ENCODE measurements around the gene NCOA3.

Gene NCOA3

GRCh38 chr20:47623206-47623605 lies 121.5 kb downstream of the NCOA3 start:
- Histone ChIP-seq H3K27me3 (ENCODE audit: insufficient read depth, low read length) (no peaks in the 10 kb centered on the region), H3K9ac (ENCODE audit: low read depth, low read length) (no peak overlapping the region), H3K4me3 (ENCODE audit: low read length) (no peak overlapping the region), H3K36me3 (ENCODE audit: insufficient read depth, low read length) (peaks cover 41% of the 10 kb centered on the region), H3K9me3 (ENCODE audit: insufficient read depth, low read depth, low read length) (no peaks in the 10 kb centered on the region), H3K4me1 (ENCODE audit: insufficient read depth, low read length) (no peaks in the 10 kb centered on the region), H3K27ac (ENCODE audit: low read depth, low read length) (no peak overlapping the region)
- 96% methylated on average over 2 of the region's 2 CpGs for WGBS

- H3K36me3 ChIP-seq (ENCODE audit: insufficient read depth, low read length), result peaks cover 70% of the 10 kb centered on the region
- no peak overlapping the region for H3K27ac ChIP-seq (ENCODE audit: low read depth, low read length)
- no peaks in the 10 kb centered on the region for H3K4me1 ChIP-seq (ENCODE audit: insufficient read depth, low read length)
- WGBS, result 96% methylated on average over 4 of the region's 4 CpGs
- no peaks in the 10 kb centered on the region for H3K9me3 ChIP-seq (ENCODE audit: insufficient read depth, low read depth, low read length)
- no peaks in the 10 kb centered on the region for H3K27me3 ChIP-seq (ENCODE audit: insufficient read depth, low read length)
- H3K9ac ChIP-seq (ENCODE audit: low read depth, low read length), result no peak overlapping the region
- no peak overlapping the region for H3K4me3 ChIP-seq (ENCODE audit: low read length)
These were observed 125.9 kb downstream of the NCOA3 start for GRCh38 chr20:47627540-47627939.

GRCh38 chr20:47629907-47630306 lies 128.2 kb downstream of the NCOA3 start:
- Histone ChIP-seq H3K36me3 (ENCODE audit: insufficient read depth, low read length) (peaks cover 69% of the 10 kb centered on the region), H3K4me3 (ENCODE audit: low read length) (no peak overlapping the region), H3K27ac (ENCODE audit: low read depth, low read length) (no peak overlapping the region), H3K9me3 (ENCODE audit: insufficient read depth, low read depth, low read length) (no peaks in the 10 kb centered on the region), H3K9ac (ENCODE audit: low read depth, low read length) (no peak overlapping the region), H3K27me3 (ENCODE audit: insufficient read depth, low read length) (no peaks in the 10 kb centered on the region), H3K4me1 (ENCODE audit: insufficient read depth, low read length) (no peaks in the 10 kb centered on the region)
- 89% methylated on average over 2 of the region's 2 CpGs for WGBS

GRCh38 chr20:47631078-47631477 lies 129.4 kb downstream of the NCOA3 start:
- Histone ChIP-seq H3K27me3 (ENCODE audit: insufficient read depth, low read length) (no peaks in the 10 kb centered on the region), H3K36me3 (ENCODE audit: insufficient read depth, low read length) (peaks cover 73% of the 10 kb centered on the region), H3K4me1 (ENCODE audit: insufficient read depth, low read length) (no peaks in the 10 kb centered on the region), H3K9me3 (ENCODE audit: insufficient read depth, low read depth, low read length) (no peaks in the 10 kb centered on the region), H3K27ac (ENCODE audit: low read depth, low read length) (no peak overlapping the region), H3K9ac (ENCODE audit: low read depth, low read length) (no peak overlapping the region), H3K4me3 (ENCODE audit: low read length) (no peak overlapping the region)

GRCh38 chr20:47635256-47635655 lies 133.6 kb downstream of the NCOA3 start:
- peaks cover 79% of the 10 kb centered on the region for H3K36me3 ChIP-seq (ENCODE audit: insufficient read depth, low read length)
- 98% methylated on average over 4 of the region's 4 CpGs for WGBS
- no peak overlapping the region for H3K9ac ChIP-seq (ENCODE audit: low read depth, low read length)

GRCh38 chr20:47638851-47639250 lies 137.2 kb downstream of the NCOA3 start:
- Histone ChIP-seq H3K9ac (ENCODE audit: low read depth, low read length) (no peak overlapping the region), H3K36me3 (ENCODE audit: insufficient read depth, low read length) (peaks cover 91% of the 10 kb centered on the region)
- WGBS, result 98% methylated on average over 3 of the region's 4 CpGs

More at GRCh38 chr20:47635256-47635655, 133.6 kb downstream of the NCOA3 start:
- Histone ChIP-seq H3K27me3 (ENCODE audit: insufficient read depth, low read length) (no peaks in the 10 kb centered on the region), H3K27ac (ENCODE audit: low read depth, low read length) (no peak overlapping the region), H3K9me3 (ENCODE audit: insufficient read depth, low read depth, low read length) (no peaks in the 10 kb centered on the region), H3K4me1 (ENCODE audit: insufficient read depth, low read length) (no peaks in the 10 kb centered on the region), H3K4me3 (ENCODE audit: low read length) (no peak overlapping the region)

DNA sequence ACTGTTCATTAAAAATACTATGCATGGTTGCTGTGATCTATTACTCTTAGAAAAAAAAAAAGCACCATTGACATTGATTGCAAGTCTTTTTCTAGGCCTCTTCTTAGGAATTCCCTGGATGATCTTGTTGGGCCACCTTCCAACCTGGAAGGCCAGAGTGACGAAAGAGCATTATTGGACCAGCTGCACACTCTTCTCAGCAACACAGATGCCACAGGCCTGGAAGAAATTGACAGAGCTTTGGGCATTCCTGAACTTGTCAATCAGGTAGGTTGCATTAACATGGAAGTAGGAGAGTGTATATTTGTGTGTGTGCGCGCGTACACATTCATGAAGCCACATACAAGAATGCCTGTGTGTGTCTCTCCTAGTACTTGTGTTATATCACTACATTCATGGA lies 140.4 kb downstream of the NCOA3 start:
- peaks cover 77% of the 10 kb centered on the region for H3K36me3 ChIP-seq (ENCODE audit: insufficient read depth, low read length)
- H3K27ac ChIP-seq (ENCODE audit: low read depth, low read length), result no peak overlapping the region
- 91% methylated on average over 4 of the region's 4 CpGs for WGBS

More at GRCh38 chr20:47638851-47639250, 137.2 kb downstream of the NCOA3 start:
- H3K27ac ChIP-seq (ENCODE audit: low read depth, low read length), result no peak overlapping the region
- no peaks in the 10 kb centered on the region for H3K9me3 ChIP-seq (ENCODE audit: insufficient read depth, low read depth, low read length)
- H3K27me3 ChIP-seq (ENCODE audit: insufficient read depth, low read length), result no peaks in the 10 kb centered on the region
- H3K4me1 ChIP-seq (ENCODE audit: insufficient read depth, low read length), result no peaks in the 10 kb centered on the region
- no peak overlapping the region for H3K4me3 ChIP-seq (ENCODE audit: low read length)

DNA sequence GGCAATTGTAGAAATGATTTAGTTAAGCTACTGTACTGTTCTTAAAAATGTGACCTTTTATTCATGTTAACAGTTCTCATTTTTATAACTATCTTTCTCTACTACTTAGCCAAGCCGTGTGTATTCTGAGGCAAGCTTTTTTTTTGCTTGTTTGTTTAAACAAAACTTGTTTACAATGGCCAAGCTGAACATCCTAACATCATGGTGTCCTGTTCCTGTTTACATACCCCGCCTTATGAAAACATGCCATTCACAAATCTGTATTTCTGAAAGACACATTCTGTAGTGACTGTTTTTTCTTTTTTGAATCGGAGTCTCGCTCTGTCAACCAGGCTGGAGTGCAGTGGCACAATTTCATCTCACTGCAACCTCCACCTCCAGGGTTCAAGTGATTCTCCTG lies 140.9 kb downstream of the NCOA3 start:
- H3K4me1 ChIP-seq (ENCODE audit: insufficient read depth, low read length), result no peaks in the 10 kb centered on the region
- no peak overlapping the region for H3K27ac ChIP-seq (ENCODE audit: low read depth, low read length)
- WGBS, result 83% methylated on average over 4 of the region's 4 CpGs
- no peak overlapping the region for H3K4me3 ChIP-seq (ENCODE audit: low read length)
- H3K27me3 ChIP-seq (ENCODE audit: insufficient read depth, low read length), result no peaks in the 10 kb centered on the region
- no peak overlapping the region for H3K9ac ChIP-seq (ENCODE audit: low read depth, low read length)
- no peaks in the 10 kb centered on the region for H3K9me3 ChIP-seq (ENCODE audit: insufficient read depth, low read depth, low read length)
- peaks cover 76% of the 10 kb centered on the region for H3K36me3 ChIP-seq (ENCODE audit: insufficient read depth, low read length)

More for the DNA sequence above, 140.4 kb downstream of the NCOA3 start:
- Histone ChIP-seq H3K4me1 (ENCODE audit: insufficient read depth, low read length) (no peaks in the 10 kb centered on the region), H3K9me3 (ENCODE audit: insufficient read depth, low read depth, low read length) (no peaks in the 10 kb centered on the region), H3K27me3 (ENCODE audit: insufficient read depth, low read length) (no peaks in the 10 kb centered on the region), H3K4me3 (ENCODE audit: low read length) (no peak overlapping the region), H3K9ac (ENCODE audit: low read depth, low read length) (no peak overlapping the region)

DNA sequence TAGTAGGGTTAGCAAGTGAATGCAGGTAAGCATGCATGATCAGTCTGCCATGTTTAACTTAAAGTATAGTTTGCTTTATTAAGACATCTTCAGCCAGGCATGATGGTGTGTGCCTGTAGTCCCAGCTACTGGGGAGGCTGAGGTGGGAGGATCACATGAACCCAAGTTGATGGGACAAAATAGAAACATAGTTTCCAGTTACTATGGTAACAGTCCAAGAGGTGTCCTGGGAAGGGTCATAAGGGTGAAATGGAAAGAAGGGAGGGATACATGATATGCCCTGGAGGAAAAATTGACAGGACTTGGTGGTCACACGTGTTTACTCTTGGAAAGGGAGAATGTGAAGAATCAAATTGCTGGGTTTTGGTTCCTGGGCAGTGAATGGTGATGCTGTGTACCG lies 143.9 kb downstream of the NCOA3 start:
- Histone ChIP-seq H3K27me3 (ENCODE audit: insufficient read depth, low read length) (no peaks in the 10 kb centered on the region), H3K9ac (ENCODE audit: low read depth, low read length) (no peak overlapping the region), H3K36me3 (ENCODE audit: insufficient read depth, low read length) (peaks cover 50% of the 10 kb centered on the region), H3K27ac (ENCODE audit: low read depth, low read length) (no peak overlapping the region), H3K4me3 (ENCODE audit: low read length) (no peak overlapping the region), H3K4me1 (ENCODE audit: insufficient read depth, low read length) (peaks cover 17% of the 10 kb centered on the region), H3K9me3 (ENCODE audit: insufficient read depth, low read depth, low read length) (no peaks in the 10 kb centered on the region)
- 88% methylated on average over 2 of the region's 2 CpGs for WGBS

GRCh38 chr20:47647994-47648393 lies 146.3 kb downstream of the NCOA3 start:
- Histone ChIP-seq H3K27ac (ENCODE audit: low read depth, low read length) (peak overlapping the region; percentile 18; the same call in 1 of the 2 replicates), H3K9me3 (ENCODE audit: insufficient read depth, low read depth, low read length) (no peaks in the 10 kb centered on the region), H3K4me3 (ENCODE audit: low read length) (no peak overlapping the region), H3K4me1 (ENCODE audit: insufficient read depth, low read length) (peaks cover 17% of the 10 kb centered on the region), H3K27me3 (ENCODE audit: insufficient read depth, low read length) (no peaks in the 10 kb centered on the region), H3K36me3 (ENCODE audit: insufficient read depth, low read length) (peaks cover 52% of the 10 kb centered on the region), H3K9ac (ENCODE audit: low read depth, low read length) (no peak overlapping the region)
- 96% methylated on average over 7 of the region's 7 CpGs for WGBS

DNA sequence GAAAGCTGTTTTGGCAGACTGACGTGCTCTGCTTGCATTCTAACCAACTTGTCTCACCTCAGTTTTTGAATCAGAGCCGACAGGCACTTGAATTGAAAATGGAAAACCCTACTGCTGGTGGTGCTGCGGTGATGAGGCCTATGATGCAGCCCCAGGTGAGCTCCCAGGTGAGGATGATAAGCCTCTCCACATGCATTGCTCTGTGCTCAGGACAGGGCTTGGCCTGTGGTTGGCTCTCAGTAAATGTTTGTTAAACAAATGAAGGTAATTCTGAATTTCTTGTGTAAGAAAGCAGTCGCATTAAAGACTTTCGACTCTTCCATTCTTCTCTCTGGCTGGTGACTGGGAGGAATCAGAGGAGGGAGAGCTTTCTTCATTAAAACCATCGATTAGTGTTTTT lies 147.3 kb downstream of the NCOA3 start:
- Histone ChIP-seq H3K4me3 (ENCODE audit: low read length) (no peak overlapping the region), H3K36me3 (ENCODE audit: insufficient read depth, low read length) (peaks cover 52% of the 10 kb centered on the region), H3K9ac (ENCODE audit: low read depth, low read length) (peak overlapping the region; percentile 22), H3K27ac (ENCODE audit: low read depth, low read length) (peak overlapping the region; percentile 67), H3K9me3 (ENCODE audit: insufficient read depth, low read depth, low read length) (no peaks in the 10 kb centered on the region), H3K27me3 (ENCODE audit: insufficient read depth, low read length) (no peaks in the 10 kb centered on the region), H3K4me1 (ENCODE audit: insufficient read depth, low read length) (peaks cover 22% of the 10 kb centered on the region)
- WGBS, result 72% methylated on average over 6 of the region's 6 CpGs

- Histone ChIP-seq H3K9me3 (ENCODE audit: insufficient read depth, low read depth, low read length) (no peaks in the 10 kb centered on the region), H3K27me3 (ENCODE audit: insufficient read depth, low read length) (no peaks in the 10 kb centered on the region), H3K27ac (ENCODE audit: low read depth, low read length) (no peak overlapping the region), H3K36me3 (ENCODE audit: insufficient read depth, low read length) (peaks cover 60% of the 10 kb centered on the region), H3K9ac (ENCODE audit: low read depth, low read length) (no peak overlapping the region), H3K4me1 (ENCODE audit: insufficient read depth, low read length) (peaks cover 38% of the 10 kb centered on the region), H3K4me3 (ENCODE audit: low read length) (no peak overlapping the region)
- WGBS, result 94% methylated on average over 3 of the region's 3 CpGs
These were observed 150.6 kb downstream of the NCOA3 start for GRCh38 chr20:47652301-47652700.

All from HUES64 (cell line).